AG04450 (cell line): ENCODE data around the gene METTL25B. TPM values are rescaled to one million over a fixed set of nuclear protein-coding genes. Genes with fewer than 3 reads are reported as not detected.

Experiments
- CTCF ChIA-PET: fragments of 300-600, 350-600 bp; formaldehyde crosslinking; extraction: SDS; loops from one replicate; lab custom pipeline; 2022; ENCODE audit warnings: antibody characterized with exemption, inconsistent platforms; lab: Charles Lee
- POLR2A ChIA-PET: fragments of 350-600 bp; formaldehyde crosslinking; extraction: SDS; loops from one replicate; lab custom pipeline; 2021; ENCODE audit warnings: antibody characterized with exemption, inconsistent platforms; lab: Yijun Ruan, JAX
- DNase-seq: peaks from one replicate; pipeline ENCODE4 v3.0.0-alpha.2; 2011; ENCODE audit warnings: low read depth, low spot score
- H3K27ac ChIP-seq: one replicate; pipeline ENCODE4 v1.5.1; 2012; ENCODE audit warnings: low read depth, low read length, control low read depth
- H3K27me3 ChIP-seq: one replicate; pipeline ENCODE4 v1.6.0; 2012; ENCODE audit warnings: low read length; ENCODE audit not compliant: control insufficient read depth, insufficient read depth
- H3K4me3 ChIP-seq: 2 replicates; pipeline ENCODE4 v1.5.1; 2011; ENCODE audit warnings: mild to moderate bottlenecking, low read depth, low read length, control low read depth
- H3K9me3 ChIP-seq: 2 replicates; pipeline ENCODE4 v1.5.1; 2012; ENCODE audit warnings: low read length; ENCODE audit not compliant: control insufficient read depth, insufficient read depth
- CTCF ChIP-seq: IDR thresholded peaks from 2 replicates; pipeline ENCODE4 v1.5.1; 2011; ENCODE audit warnings: low read depth, low read length, control low read depth, inconsistent platforms
- polyA plus RNA-seq: library from polyadenylated mRNA; depleted of rRNA; stranded (reverse); fragments of >200 nt; gene quantifications from 2 replicates; pipeline ENCODE4 v1.2.3, GENCODE V29; 2011; rRNA removed

Gene METTL25B
- polyA plus RNA-seq, 1 experiment = 8.3 TPM

- no peak for TF ChIP-seq CTCF
- Histone ChIP-seq H3K9me3 (no peaks in the 10 kb centered on the region), H3K4me3 (no peak overlapping the region), H3K27ac (no peak overlapping the region), H3K27me3 (no peaks in the 10 kb centered on the region)
- ChIA-PET CTCF (interaction anchor here (0.8 to 2.5 kb wide), 3 partner anchors 11 to 59 kb away, joined by 3 to 20 read pairs (median 5); no protein-coding TSS in a partner anchor), POLR2A (interaction anchor here (0.5 to 0.7 kb wide), 2 partner anchors 57 to 105 kb away, joined by 3 to 4 read pairs; partner anchors contain the start of gene METTL25B)
- no peak for DNase-seq
Measured at GRCh38 chr1:156785458-156785857, 57.2 kb downstream of the METTL25B start.

Other genes with a start within 250 kb of the METTL25B start
- gene MEF2D, start 227.7 kb upstream of the METTL25B start, polyA plus RNA-seq = 9.9 and 14.5 TPM in 2 replicates
- 6.2 and 6.3 TPM in 2 replicates for gene IQGAP3, start 155.9 kb upstream of the METTL25B start, polyA plus RNA-seq
- not detected in 2 replicates for gene TTC24, start 148.7 kb upstream of the METTL25B start, polyA plus RNA-seq
- 29.9 and 38.7 TPM in 2 replicates for gene NAXE, start 136.7 kb upstream of the METTL25B start, polyA plus RNA-seq
- 23.1 and 27.6 TPM in 2 replicates for gene GPATCH4, start 127.0 kb upstream of the METTL25B start, polyA plus RNA-seq
- gene HAPLN2, start 109.1 kb upstream of the METTL25B start, polyA plus RNA-seq = not detected in 2 replicates
- 0.05 TPM in 1 of 2 replicates, not detected in the other for gene BCAN, start 86.4 kb upstream of the METTL25B start, polyA plus RNA-seq
- 15.7 and 19.2 TPM in 2 replicates for gene NES, start 51.1 kb upstream of the METTL25B start, polyA plus RNA-seq
- gene CRABP2, start 22.9 kb upstream of the METTL25B start, polyA plus RNA-seq = 12.8 and 15.5 TPM in 2 replicates
- gene ISG20L2, start 297 bp downstream of the METTL25B start, polyA plus RNA-seq = 25.6 and 29.1 TPM in 2 replicates
- 65.5 and 80.4 TPM in 2 replicates for gene MRPL24, start 12.6 kb downstream of the METTL25B start, polyA plus RNA-seq
- gene HDGF, start 23.2 kb downstream of the METTL25B start, polyA plus RNA-seq = 155 TPM in 2 replicates
- gene PRCC, start 39.1 kb downstream of the METTL25B start, polyA plus RNA-seq = 51.1 and 58.6 TPM in 2 replicates
- gene SH2D2A, start 88.4 kb downstream of the METTL25B start, polyA plus RNA-seq = 0.09 TPM in 1 of 2 replicates, not detected in the other
- not detected in 2 replicates for gene INSRR, start 130.6 kb downstream of the METTL25B start, polyA plus RNA-seq
- gene NTRK1, start 132.4 kb downstream of the METTL25B start, polyA plus RNA-seq = not detected in 2 replicates
- 14.9 and 16.1 TPM in 2 replicates for gene PEAR1, start 165.2 kb downstream of the METTL25B start, polyA plus RNA-seq
- not detected in 2 replicates for gene LRRC71, start 192.2 kb downstream of the METTL25B start, polyA plus RNA-seq